ENCODE results near the gene MASP2.

DNA sequence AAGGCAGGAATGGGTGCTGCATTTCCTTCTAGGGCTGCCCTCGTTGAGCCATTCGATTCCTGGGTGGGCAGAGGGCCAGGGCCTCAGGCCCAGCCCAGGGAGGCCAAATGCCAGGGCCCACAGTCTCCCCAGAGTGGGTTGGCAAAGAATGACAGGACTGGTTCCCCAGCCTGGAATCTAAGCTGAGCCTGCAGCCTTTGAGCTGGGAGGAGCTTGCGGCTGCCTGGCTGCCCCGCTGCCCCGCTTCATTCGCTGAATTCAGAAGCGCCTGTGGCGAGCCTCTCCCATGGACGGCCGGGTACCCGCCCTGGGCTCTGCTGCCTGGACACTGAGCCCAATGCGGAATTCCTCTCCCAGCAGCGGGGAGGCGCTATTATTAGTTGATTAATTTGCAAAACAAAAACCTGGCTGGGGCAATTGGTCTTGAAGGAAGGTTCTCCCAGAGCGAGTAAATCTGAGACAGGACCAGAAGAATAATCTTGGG is 66.9 kb downstream of the MASP2 start:
- TF ChIP-seq YY1 (IDR thresholded peaks at IDR 0.05; ENCODE audit: low read depth) (no peak), EP300 (IDR thresholded peaks at IDR 0.05; ENCODE audit: borderline replicate concordance in 1 of 2, low read depth in 1 of 2, low read length in 1 of 2) (no peak), MAX (IDR thresholded peaks at IDR 0.05; ENCODE audit: low read depth) (no peak), FOXM1 (IDR thresholded peaks at IDR 0.05; ENCODE audit: low read depth) (no peak), EZH2phosphoT487 (IDR thresholded peaks at IDR 0.05; ENCODE audit: borderline replicate concordance, low read depth) (no peak), SIN3A (IDR thresholded peaks at IDR 0.05; ENCODE audit: borderline replicate concordance, low read depth, low read length) (no peak), RCOR1 (IDR thresholded peaks at IDR 0.05; ENCODE audit: low read length) (no peak), MXI1 (IDR thresholded peaks at IDR 0.05; ENCODE audit: low read depth, low read length) (no peak), SMC3 (IDR thresholded peaks at IDR 0.05; ENCODE audit: low read depth, low read length) (no peak), RAD21 (IDR thresholded peaks at IDR 0.05; ENCODE audit: low read length) (no peak)
- TF ChIP-seq, protein P1, sequence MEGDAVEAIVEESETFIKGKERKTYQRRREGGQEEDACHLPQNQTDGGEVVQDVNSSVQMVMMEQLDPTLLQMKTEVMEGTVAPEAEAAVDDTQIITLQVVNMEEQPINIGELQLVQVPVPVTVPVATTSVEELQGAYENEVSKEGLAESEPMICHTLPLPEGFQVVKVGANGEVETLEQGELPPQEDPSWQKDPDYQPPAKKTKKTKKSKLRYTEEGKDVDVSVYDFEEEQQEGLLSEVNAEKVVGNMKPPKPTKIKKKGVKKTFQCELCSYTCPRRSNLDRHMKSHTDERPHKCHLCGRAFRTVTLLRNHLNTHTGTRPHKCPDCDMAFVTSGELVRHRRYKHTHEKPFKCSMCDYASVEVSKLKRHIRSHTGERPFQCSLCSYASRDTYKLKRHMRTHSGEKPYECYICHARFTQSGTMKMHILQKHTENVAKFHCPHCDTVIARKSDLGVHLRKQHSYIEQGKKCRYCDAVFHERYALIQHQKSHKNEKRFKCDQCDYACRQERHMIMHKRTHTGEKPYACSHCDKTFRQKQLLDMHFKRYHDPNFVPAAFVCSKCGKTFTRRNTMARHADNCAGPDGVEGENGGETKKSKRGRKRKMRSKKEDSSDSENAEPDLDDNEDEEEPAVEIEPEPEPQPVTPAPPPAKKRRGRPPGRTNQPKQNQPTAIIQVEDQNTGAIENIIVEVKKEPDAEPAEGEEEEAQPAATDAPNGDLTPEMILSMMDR (IDR thresholded peaks at IDR 0.05) = no peak

All from SK-N-SH (cell line).